ENCODE results near the gene TBC1D22A.

TBC1D22A gene

GRCh38 chr22:47177334-47177815 lies 414.9 kb downstream of the TBC1D22A start:
- DNase-seq, result no peak

- no peak for DNase-seq
These were observed 415.9 kb downstream of the TBC1D22A start for GRCh38 chr22:47178339-47178738.

GRCh38 chr22:47180796-47181195 lies 418.3 kb downstream of the TBC1D22A start:
- no peak for DNase-seq

- no peak for DNase-seq
These were observed 424.9 kb downstream of the TBC1D22A start for GRCh38 chr22:47187176-47187957.

- no peak for DNase-seq
These were observed 426.0 kb downstream of the TBC1D22A start for GRCh38 chr22:47188261-47189055.

- no peak for DNase-seq
These were observed 426.8 kb downstream of the TBC1D22A start for GRCh38 chr22:47189056-47189916.

- DNase-seq, result no peak
These were observed 428.0 kb downstream of the TBC1D22A start for GRCh38 chr22:47190276-47190956.

GRCh38 chr22:47190957-47191670 lies 428.7 kb downstream of the TBC1D22A start:
- no peak for DNase-seq

- no peak for DNase-seq
These were observed 429.5 kb downstream of the TBC1D22A start for GRCh38 chr22:47191671-47192650.

GRCh38 chr22:47192651-47193437 lies 430.4 kb downstream of the TBC1D22A start:
- peak; percentile 42 for DNase-seq

GRCh38 chr22:47193606-47194329 lies 431.3 kb downstream of the TBC1D22A start:
- no peak for DNase-seq

GRCh38 chr22:47194476-47195155 lies 432.2 kb downstream of the TBC1D22A start:
- no peak for DNase-seq

- DNase-seq, result no peak
These were observed 432.7 kb downstream of the TBC1D22A start for GRCh38 chr22:47195156-47195483.

GRCh38 chr22:47195484-47196165 lies 433.2 kb downstream of the TBC1D22A start:
- no peak for DNase-seq

GRCh38 chr22:47196166-47196849 lies 433.9 kb downstream of the TBC1D22A start:
- DNase-seq, result no peak

- DNase-seq, result no peak
These were observed 434.7 kb downstream of the TBC1D22A start for GRCh38 chr22:47196881-47197772.

All from activated CD4-positive, alpha-beta T cell treated with anti-CD3 and anti-CD28 coated beads, Interleukin-10, Interleukin-2, amounts not matched to agents 100 ng/mL and 50 ng/mL, durations not matched to agents 16 hours and 8 hours (primary cell).